Testis (tissue), 5 donors: ENCODE results near the gene DNAJC24. TPM values are rescaled to one million over a fixed set of nuclear protein-coding genes. Genes with fewer than 3 reads are reported as not detected.
"Not testable (repeated sequence)": the region's sequence is repeated elsewhere in the genome, so short reads cannot be mapped to it uniquely, and the experiment has no call there.

Experiments used
- DNase-seq: peaks from one replicate; pipeline ENCODE4 v3.0.0-alpha.2; 2019
- H3K27ac ChIP-seq, 2 donors: fragments of 200-600 bp; sonication (generic); one replicate each; pipeline ENCODE4 v1.5.1; 2019
- H3K27me3 ChIP-seq: fragments of 200-600 bp; sonication (generic); one replicate; pipeline ENCODE4 v1.5.1; 2019
- H3K36me3 ChIP-seq: fragments of 200-600 bp; sonication (generic); one replicate; pipeline ENCODE4 v1.5.1; 2017; ENCODE audit warnings: low read depth; ENCODE audit errors: missing control alignments
- H3K4me1 ChIP-seq: fragments of 200-600 bp; sonication (generic); one replicate; pipeline ENCODE4 v1.5.1; 2019
- H3K4me3 ChIP-seq, 2 donors: fragments of 200-600 bp; sonication (generic); one replicate each; pipeline ENCODE4 v1.5.1; 2017 to 2019
- H3K9me3 ChIP-seq: fragments of 200-600 bp; sonication (generic); one replicate; pipeline ENCODE4 v1.5.1; 2017
- CTCF ChIP-seq, 3 experiments: fragments of 450-650 bp in 2 of 3; fragments of 200-600 bp in 1 of 3; sonication (generic) in 1 of 3; IDR thresholded peaks; one replicate each; pipeline ENCODE4 v1.5.1; 2016 to 2019; ENCODE audit warnings: antibody characterized with exemption in 3 of 3, mild to moderate bottlenecking in 2 of 3, moderate library complexity in 1 of 3
- POLR2A ChIP-seq: fragments of 450-650 bp; IDR thresholded peaks from one replicate; pipeline ENCODE4 v1.6.1; 2017; ENCODE audit warnings: antibody characterized with exemption, mild to moderate bottlenecking, moderate library complexity
- WGBS, 2 donors: methylation state at CpG; one replicate each; pipeline ENCODE4 v1.1.5; 2018; 5-methylcytosine and 5-hydroxymethylcytosine counted together
- intact Hi-C: fragments of 100-400 bp; cut with DNase I; formaldehyde crosslinking; loops from one replicate; pipeline ENCODE4 v1.15.1; 2023; ENCODE audit warnings: low total_unique reads
- long read RNA-seq, 2 donors: transcript quantifications; one replicate each; lab custom pipeline, GENCODE V29; 2026
- polyA plus RNA-seq: library from polyadenylated mRNA; stranded (reverse); fragments of 350-450 nt; fragmentation: Illumina TruSeq; extraction: RNeasy Lipid Tissue Mini Kit (QIAGEN cat#74804); gene quantifications from one replicate; pipeline ENCODE4 v1.2.3, GENCODE V29; 2014; ENCODE audit warnings: low read depth, low replicate concordance; ENCODE audit not compliant: insufficient read depth
- total RNA-seq, 2 donors: library from RNA; depleted of rRNA; stranded (reverse); fragments of >200 nt; gene quantifications; one replicate each; pipeline ENCODE4 v1.2.3, GENCODE V29; 2016

Gene DNAJC24
- total RNA-seq (10 to 100 TPM; 18.5 to 27.2 TPM), polyA plus RNA-seq (28.2 TPM)
- long read RNA-seq, donor 1, partial matches to known transcripts = 0 of 33 reads
- long read RNA-seq, donor 1, other reads (novel, unspliced or antisense) = 29 of 33 reads
- long read RNA-seq, donor 2, partial matches to known transcripts = 46 of 49 reads
- long read RNA-seq, donor 2, other reads (novel, unspliced or antisense) = 0 of 49 reads

GRCh38 chr11:31369348-31370329, at the start of gene DNAJC24, which contains the start of gene DCDC1:
Gene DNAJC24 (plus strand): TSS chr11:31369860. CDS start chr11:31370749, 889 bp downstream.
Gene DCDC1 (minus strand): TSS chr11:31369739. CDS start chr11:31328280, 41,459 bp downstream.
- Histone ChIP-seq H3K9me3 (no peaks in the 10 kb centered on the region), H3K36me3 (no peaks in the 10 kb centered on the region), H3K4me1 (no peaks in the 10 kb centered on the region), H3K27ac (peak within 1 kb of the TSS; percentile 89 to 90), H3K4me3 (peak within 1 kb of the TSS; percentile 90 to 93), H3K27me3 (no peaks in the 10 kb centered on the region)
- peak; percentile 96 for DNase-seq
- TF ChIP-seq CTCF (IDR thresholded peaks at IDR 0.05) (no peak), POLR2A (no peak)
- WGBS, 2 donors = 0% methylated on average over 44 to 53 of the region's 53 CpGs
- intact Hi-C loops = no loop called here

- H3K36me3 ChIP-seq, H3K9me3 ChIP-seq, H3K4me3 ChIP-seq, H3K27ac ChIP-seq, H3K27me3 ChIP-seq, DNase-seq, intact Hi-C loops, H3K4me1 ChIP-seq: not testable (repeated sequence)
- 90 to 98% methylated on average over 15 of the region's 15 CpGs for WGBS, 2 donors
These were observed 48.2 kb upstream of the DNAJC24 start for GRCh38 chr11:31321494-31321893.

- 88 to 89% methylated on average over 4 of the region's 4 CpGs for WGBS, 2 donors
These were observed 46.5 kb upstream of the DNAJC24 start for GRCh38 chr11:31323145-31323544.

GRCh38 chr11:31325160-31325559, 44.5 kb upstream of the DNAJC24 start:
- H3K4me1 ChIP-seq = no peaks in the 10 kb centered on the region
- no peak for DNase-seq
- no peak overlapping the region for H3K4me3 ChIP-seq
- TF ChIP-seq POLR2A (no peak), CTCF (IDR thresholded peaks at IDR 0.05) (no peak)
- intact Hi-C loops = no loop called here
- H3K36me3 ChIP-seq = no peaks in the 10 kb centered on the region
- H3K27me3 ChIP-seq = no peaks in the 10 kb centered on the region
- no peak overlapping the region for H3K27ac ChIP-seq
- H3K9me3 ChIP-seq = no peaks in the 10 kb centered on the region

More at GRCh38 chr11:31323145-31323544, 46.5 kb upstream of the DNAJC24 start:
- Histone ChIP-seq H3K36me3 (no peaks in the 10 kb centered on the region), H3K4me3 (no peak overlapping the region), H3K4me1 (no peaks in the 10 kb centered on the region), H3K9me3 (no peaks in the 10 kb centered on the region), H3K27ac (no peak overlapping the region), H3K27me3 (no peaks in the 10 kb centered on the region)
- TF ChIP-seq POLR2A = no peak
- TF ChIP-seq CTCF (IDR thresholded peaks at IDR 0.05) = no peak
- no peak for DNase-seq
- intact Hi-C loops = no loop called here

- no peaks in the 10 kb centered on the region for H3K36me3 ChIP-seq
- no peak overlapping the region for H3K27ac ChIP-seq
- H3K9me3 ChIP-seq = no peaks in the 10 kb centered on the region
- intact Hi-C loops = no loop called here
- TF ChIP-seq POLR2A = no peak
- no peak for TF ChIP-seq CTCF (IDR thresholded peaks at IDR 0.05)
- no peak overlapping the region for H3K4me3 ChIP-seq
- 75 to 81% methylated on average over 2 of the region's 2 CpGs for WGBS, 2 donors
- no peaks in the 10 kb centered on the region for H3K4me1 ChIP-seq
- no peak for DNase-seq
- H3K27me3 ChIP-seq = no peaks in the 10 kb centered on the region
These were observed 43.1 kb upstream of the DNAJC24 start for GRCh38 chr11:31326470-31327148.
